Measurements from ENCODE around the gene BUD13. TPM values are rescaled to one million over a fixed set of nuclear protein-coding genes. Genes with fewer than 3 reads are reported as not detected.

The BUD13 gene
- total RNA-seq, 1 experiment from 2014 or later: 10.4 TPM

DNA sequence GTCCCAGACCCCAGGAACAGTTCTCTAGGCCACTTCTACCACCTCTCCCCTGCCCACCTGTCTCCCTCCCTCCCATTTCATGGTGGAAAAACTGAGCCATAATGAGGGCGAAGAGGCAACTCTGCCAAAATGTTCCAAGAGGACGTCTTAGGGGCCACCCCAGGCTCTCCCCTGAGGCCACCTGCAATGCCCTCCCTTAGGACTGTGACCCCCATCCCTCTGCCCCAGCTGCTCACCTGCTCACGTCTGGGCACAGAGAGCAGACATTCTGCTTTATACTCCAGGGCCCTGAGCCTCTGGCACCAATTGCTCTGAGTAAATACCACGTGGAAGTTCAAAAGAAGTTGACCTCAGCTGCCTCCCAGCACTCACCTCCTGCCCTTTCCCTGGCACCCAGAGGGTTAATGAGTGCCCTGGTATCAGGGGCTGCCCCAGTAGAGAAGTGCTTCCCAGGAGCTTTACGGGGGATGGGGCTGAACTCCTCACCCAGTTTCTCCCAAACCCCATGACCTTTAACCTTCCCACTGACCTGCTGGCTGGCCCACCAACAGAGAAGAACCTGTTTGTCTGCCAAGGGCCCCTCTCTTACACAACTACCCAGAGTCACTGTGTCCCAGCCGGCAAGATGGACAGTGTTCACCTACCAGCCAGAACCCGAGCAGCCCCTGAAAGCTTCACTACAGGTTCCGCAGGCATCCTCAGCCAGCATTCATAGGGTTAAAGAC lies 19.5 kb upstream of the BUD13 start:
- Mint-ChIP-seq H3K36me3 (ENCODE audit: insufficient read depth, unreplicated experiment) (peaks cover 14% of the 10 kb centered on the region), H3K4me1 (ENCODE audit: low read depth, unreplicated experiment) (peaks cover 11% of the 10 kb centered on the region), H3K27ac (ENCODE audit: unreplicated experiment) (no peak overlapping the region), H3K9me3 (ENCODE audit: low read depth, unreplicated experiment) (no peaks in the 10 kb centered on the region), H3K27me3 (ENCODE audit: unreplicated experiment) (no peaks in the 10 kb centered on the region), H3K4me3 (ENCODE audit: low read depth, unreplicated experiment) (no peak overlapping the region)
- BruUV-seq (replicated peaks): no TSS peak
- DNase-seq: no peak
- CTCF ChIA-PET: interaction anchor here (1.5 kb wide), 1 partner anchor 434 kb away, joined by 4 read pairs; no protein-coding TSS in a partner anchor
- intact Hi-C loops (cut with micrococcal nuclease; ENCODE audit: unreplicated experiment): loop anchor here (5.0 kb wide), 2 partner anchors 45 to 315 kb away; partner anchors contain the start of gene APOA1
- TF ChIP-seq, protein P1, sequence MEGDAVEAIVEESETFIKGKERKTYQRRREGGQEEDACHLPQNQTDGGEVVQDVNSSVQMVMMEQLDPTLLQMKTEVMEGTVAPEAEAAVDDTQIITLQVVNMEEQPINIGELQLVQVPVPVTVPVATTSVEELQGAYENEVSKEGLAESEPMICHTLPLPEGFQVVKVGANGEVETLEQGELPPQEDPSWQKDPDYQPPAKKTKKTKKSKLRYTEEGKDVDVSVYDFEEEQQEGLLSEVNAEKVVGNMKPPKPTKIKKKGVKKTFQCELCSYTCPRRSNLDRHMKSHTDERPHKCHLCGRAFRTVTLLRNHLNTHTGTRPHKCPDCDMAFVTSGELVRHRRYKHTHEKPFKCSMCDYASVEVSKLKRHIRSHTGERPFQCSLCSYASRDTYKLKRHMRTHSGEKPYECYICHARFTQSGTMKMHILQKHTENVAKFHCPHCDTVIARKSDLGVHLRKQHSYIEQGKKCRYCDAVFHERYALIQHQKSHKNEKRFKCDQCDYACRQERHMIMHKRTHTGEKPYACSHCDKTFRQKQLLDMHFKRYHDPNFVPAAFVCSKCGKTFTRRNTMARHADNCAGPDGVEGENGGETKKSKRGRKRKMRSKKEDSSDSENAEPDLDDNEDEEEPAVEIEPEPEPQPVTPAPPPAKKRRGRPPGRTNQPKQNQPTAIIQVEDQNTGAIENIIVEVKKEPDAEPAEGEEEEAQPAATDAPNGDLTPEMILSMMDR (IDR thresholded peaks at IDR 0.05; ENCODE audit: unreplicated experiment): no peak

DNA sequence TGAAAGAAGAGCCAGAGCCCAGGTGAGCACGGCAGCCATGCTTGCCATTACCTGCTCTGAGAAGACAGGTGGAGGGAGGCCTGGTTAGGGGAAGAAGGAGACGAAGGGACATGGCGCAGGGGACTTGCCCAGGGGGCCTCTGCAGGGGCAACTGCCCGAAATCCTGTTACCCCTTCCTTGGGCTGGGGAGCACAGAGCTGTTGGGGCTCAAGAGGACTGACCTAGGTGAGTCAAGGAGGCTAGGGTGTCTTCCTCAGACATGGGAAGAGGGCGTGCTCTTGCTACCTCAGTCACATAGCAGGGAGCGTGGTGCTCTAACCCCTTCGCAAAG lies 19.0 kb upstream of the BUD13 start, which contains the start of gene APOA5:
Gene APOA5, minus strand, starts transcription at position 67 of the 331 bp plus-strand sequence. Its CDS starts 19 bp downstream, at position 48.
- no peak for DNase-seq
- Mint-ChIP-seq H3K27ac (ENCODE audit: unreplicated experiment) (no peak within 1 kb of the TSS), H3K4me3 (ENCODE audit: low read depth, unreplicated experiment) (no peak within 1 kb of the TSS), H3K27me3 (ENCODE audit: unreplicated experiment) (no peaks in the 10 kb centered on the region), H3K4me1 (ENCODE audit: low read depth, unreplicated experiment) (peaks cover 16% of the 10 kb centered on the region), H3K9me3 (ENCODE audit: low read depth, unreplicated experiment) (no peaks in the 10 kb centered on the region), H3K36me3 (ENCODE audit: insufficient read depth, unreplicated experiment) (peaks cover 19% of the 10 kb centered on the region)
- TF ChIP-seq, protein P1 (IDR thresholded peaks at IDR 0.05; ENCODE audit: unreplicated experiment): no peak
- intact Hi-C loops (cut with micrococcal nuclease; ENCODE audit: unreplicated experiment): loop anchor here (5.0 kb wide), 2 partner anchors 46 to 316 kb away; partner anchors contain the start of gene APOA1
- no TSS peak for BruUV-seq (replicated peaks)
- CTCF ChIA-PET: interaction anchor here (0.5 to 1.9 kb wide), 5 partner anchors 44 to 435 kb away, joined by 3 to 39 read pairs (median 4); no protein-coding TSS in a partner anchor

DNA sequence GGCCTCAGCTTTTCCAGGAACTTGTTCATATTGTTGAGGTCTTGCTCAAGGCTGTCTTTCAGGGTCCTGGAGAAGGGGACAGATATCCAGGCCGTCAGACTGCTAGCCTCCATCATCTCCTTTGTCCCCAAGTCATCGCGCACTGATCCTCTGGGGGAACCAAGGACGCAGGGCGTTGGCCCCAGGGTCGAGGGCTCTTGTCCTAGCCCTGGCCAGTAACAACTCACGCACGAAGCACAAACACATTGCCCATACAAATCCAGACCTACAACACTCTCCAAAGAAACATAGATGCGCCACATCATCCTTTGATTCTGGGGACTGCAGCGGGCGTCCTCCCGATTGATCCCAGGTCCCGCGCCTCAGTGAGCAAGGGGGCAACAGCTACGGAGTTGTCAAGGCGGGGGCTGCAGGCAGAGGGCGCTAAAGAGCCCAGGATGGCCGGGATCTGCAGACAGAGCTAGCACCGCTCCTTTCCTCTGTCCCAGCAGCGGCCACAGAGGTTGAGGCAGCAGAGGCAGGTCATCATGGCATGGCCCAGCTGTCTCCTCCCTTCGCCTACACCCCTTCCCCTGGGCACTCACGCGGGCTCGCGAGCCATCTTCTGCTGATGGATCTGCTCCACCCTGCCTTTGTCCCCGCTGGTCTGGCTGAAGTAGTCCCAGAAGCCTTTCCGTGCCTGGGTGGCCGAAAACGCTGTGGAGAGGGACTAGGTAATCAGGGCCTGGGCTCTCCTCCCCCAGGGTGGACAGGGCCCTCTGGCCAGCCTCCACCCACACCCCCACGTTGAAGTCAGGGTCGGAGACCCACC lies 18.4 kb upstream of the BUD13 start:
- no peak overlapping the region for H3K27ac Mint-ChIP-seq (ENCODE audit: unreplicated experiment)
- H3K9me3 Mint-ChIP-seq (ENCODE audit: low read depth, unreplicated experiment): no peaks in the 10 kb centered on the region
- no peak overlapping the region for H3K4me3 Mint-ChIP-seq (ENCODE audit: low read depth, unreplicated experiment)
- peaks cover 21% of the 10 kb centered on the region for H3K36me3 Mint-ChIP-seq (ENCODE audit: insufficient read depth, unreplicated experiment)
- CTCF ChIA-PET: interaction anchor here (0.5 to 1.9 kb wide), 5 partner anchors 45 to 435 kb away, joined by 3 to 39 read pairs (median 4); no protein-coding TSS in a partner anchor
- peaks cover 17% of the 10 kb centered on the region for H3K4me1 Mint-ChIP-seq (ENCODE audit: low read depth, unreplicated experiment)
- peak; percentile 77 for DNase-seq
- no TSS peak for BruUV-seq (replicated peaks)
- intact Hi-C loops (cut with micrococcal nuclease; ENCODE audit: unreplicated experiment): loop anchor here (5.0 kb wide), 2 partner anchors 46 to 316 kb away; partner anchors contain the start of gene APOA1
- TF ChIP-seq, protein P1 (IDR thresholded peaks at IDR 0.05; ENCODE audit: unreplicated experiment): peak; percentile 57
- no peaks in the 10 kb centered on the region for H3K27me3 Mint-ChIP-seq (ENCODE audit: unreplicated experiment)

DNA sequence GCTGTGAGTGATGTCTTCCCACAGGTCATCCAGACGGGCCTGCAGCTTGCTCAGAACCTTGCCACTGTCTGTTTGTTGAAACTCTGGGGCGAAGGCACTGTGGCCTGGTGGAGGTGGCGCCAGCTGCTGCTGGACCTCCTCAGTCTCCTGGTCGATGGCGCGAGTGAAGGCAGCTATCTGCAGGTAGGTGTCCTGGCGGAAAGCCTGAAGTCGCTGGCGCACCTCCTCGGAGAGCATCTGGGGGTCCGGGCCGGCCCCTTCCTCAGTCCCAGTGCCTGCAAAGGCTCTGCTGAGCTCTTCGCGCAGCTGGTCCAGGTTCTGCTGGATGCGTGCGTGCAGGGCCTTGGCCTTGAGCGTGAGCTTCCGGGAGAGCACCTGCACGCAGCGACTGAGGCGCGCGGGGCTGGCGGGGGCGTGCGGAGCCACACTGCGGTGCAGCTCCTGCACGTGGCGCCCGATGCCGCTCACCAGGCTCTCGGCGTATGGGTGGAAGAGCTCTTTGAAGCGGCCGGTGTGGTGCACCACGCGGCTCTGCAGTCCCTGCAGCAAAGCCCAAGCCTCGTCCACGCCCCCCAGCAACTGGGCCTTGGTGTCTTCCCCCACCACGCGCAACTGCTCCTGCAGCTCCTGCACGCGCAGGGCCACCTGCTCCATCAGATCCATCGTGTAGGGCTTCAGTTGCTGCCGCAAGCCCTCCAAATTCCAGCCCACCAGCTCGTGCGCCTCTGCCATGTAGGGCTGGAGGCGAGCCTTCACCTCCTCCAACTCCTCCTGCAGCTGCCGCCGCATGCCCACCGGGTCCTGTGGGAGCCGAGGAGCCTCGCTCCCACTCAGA lies 17.6 kb upstream of the BUD13 start:
- no peak for DNase-seq
- BruUV-seq (replicated peaks): no TSS peak
- H3K36me3 Mint-ChIP-seq (ENCODE audit: insufficient read depth, unreplicated experiment): peaks cover 22% of the 10 kb centered on the region
- no peaks in the 10 kb centered on the region for H3K9me3 Mint-ChIP-seq (ENCODE audit: low read depth, unreplicated experiment)
- no peak overlapping the region for H3K4me3 Mint-ChIP-seq (ENCODE audit: low read depth, unreplicated experiment)
- no peaks in the 10 kb centered on the region for H3K27me3 Mint-ChIP-seq (ENCODE audit: unreplicated experiment)
- CTCF ChIA-PET: interaction anchor here (1.0 to 1.9 kb wide), 4 partner anchors 46 to 436 kb away, joined by 3 to 39 read pairs (median 10); no protein-coding TSS in a partner anchor
- intact Hi-C loops (cut with micrococcal nuclease; ENCODE audit: unreplicated experiment): loop anchor here (5.0 kb wide), 2 partner anchors 47 to 317 kb away; partner anchors contain the start of gene APOA1
- no peak overlapping the region for H3K27ac Mint-ChIP-seq (ENCODE audit: unreplicated experiment)
- peaks cover 17% of the 10 kb centered on the region for H3K4me1 Mint-ChIP-seq (ENCODE audit: low read depth, unreplicated experiment)
- TF ChIP-seq, protein P1 (IDR thresholded peaks at IDR 0.05; ENCODE audit: unreplicated experiment): no peak
